ENCODE data around the gene CD164L2. TPM values are rescaled to one million over a fixed set of nuclear protein-coding genes. Genes with fewer than 3 reads are reported as not detected.

CD164L2 gene
- total RNA-seq, 4 donors from 2014 or later: 5.9 to 14.3 (median 10.3) TPM

DNA sequence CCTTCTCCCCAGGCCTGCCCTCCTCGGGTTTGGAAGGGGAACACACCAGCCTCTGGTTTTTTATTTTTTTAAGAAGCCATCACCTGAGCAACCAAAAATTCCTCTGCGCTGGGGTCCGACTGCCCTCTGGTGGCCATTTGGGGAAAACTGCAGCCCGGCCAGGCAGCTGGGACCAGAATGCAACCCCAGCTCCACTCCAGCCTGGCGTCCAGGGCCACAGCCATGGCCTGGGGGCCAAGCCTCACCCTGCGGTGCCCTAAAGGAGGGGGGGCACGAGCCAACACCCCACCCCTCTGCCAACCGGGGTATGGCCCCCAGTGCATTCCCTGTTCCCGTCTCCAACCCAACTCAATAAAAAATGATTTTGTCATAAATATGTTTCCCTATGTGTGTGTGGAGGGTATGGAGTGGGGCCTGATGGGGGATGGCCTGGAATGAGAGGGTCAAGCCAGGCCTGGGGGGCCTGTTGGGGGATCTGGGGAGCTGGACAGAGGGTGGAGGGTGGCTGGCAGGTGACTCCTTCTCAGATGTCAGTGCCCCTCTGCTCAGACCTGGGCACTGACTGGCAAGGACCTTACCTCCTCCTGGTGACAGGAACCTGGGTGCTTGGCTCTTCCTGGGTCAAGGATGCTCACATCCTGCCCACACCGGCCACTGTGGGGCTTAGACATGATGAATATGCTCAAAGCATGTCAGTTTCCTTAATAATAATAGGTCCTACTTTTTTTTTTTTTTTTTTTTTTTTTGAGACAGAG is 12.5 kb upstream of the CD164L2 start:
- no peaks in the 10 kb centered on the region for H3K27me3 ChIP-seq
- DNase-seq (ENCODE audit: low spot score in 2 of 2): no peak
- H3K4me3 ChIP-seq: no peak overlapping the region
- WGBS: 7% methylated on average over 10 of the region's 10 CpGs
- H3K27ac ChIP-seq: no peak overlapping the region
- H3K4me1 ChIP-seq: peaks cover 59% of the 10 kb centered on the region
- TF ChIP-seq EP300 (IDR thresholded peaks at IDR 0.05): no peak
- TF ChIP-seq, protein P1, sequence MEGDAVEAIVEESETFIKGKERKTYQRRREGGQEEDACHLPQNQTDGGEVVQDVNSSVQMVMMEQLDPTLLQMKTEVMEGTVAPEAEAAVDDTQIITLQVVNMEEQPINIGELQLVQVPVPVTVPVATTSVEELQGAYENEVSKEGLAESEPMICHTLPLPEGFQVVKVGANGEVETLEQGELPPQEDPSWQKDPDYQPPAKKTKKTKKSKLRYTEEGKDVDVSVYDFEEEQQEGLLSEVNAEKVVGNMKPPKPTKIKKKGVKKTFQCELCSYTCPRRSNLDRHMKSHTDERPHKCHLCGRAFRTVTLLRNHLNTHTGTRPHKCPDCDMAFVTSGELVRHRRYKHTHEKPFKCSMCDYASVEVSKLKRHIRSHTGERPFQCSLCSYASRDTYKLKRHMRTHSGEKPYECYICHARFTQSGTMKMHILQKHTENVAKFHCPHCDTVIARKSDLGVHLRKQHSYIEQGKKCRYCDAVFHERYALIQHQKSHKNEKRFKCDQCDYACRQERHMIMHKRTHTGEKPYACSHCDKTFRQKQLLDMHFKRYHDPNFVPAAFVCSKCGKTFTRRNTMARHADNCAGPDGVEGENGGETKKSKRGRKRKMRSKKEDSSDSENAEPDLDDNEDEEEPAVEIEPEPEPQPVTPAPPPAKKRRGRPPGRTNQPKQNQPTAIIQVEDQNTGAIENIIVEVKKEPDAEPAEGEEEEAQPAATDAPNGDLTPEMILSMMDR (IDR thresholded peaks at IDR 0.05): peak; percentile 91 to 98
- peak in 1 of 3 donors; percentile 56 for TF ChIP-seq POLR2AphosphoS5 (IDR thresholded peaks at IDR 0.05)
- H3K36me3 ChIP-seq: no peaks in the 10 kb centered on the region
- no peaks in the 10 kb centered on the region for H3K9me3 ChIP-seq

DNA sequence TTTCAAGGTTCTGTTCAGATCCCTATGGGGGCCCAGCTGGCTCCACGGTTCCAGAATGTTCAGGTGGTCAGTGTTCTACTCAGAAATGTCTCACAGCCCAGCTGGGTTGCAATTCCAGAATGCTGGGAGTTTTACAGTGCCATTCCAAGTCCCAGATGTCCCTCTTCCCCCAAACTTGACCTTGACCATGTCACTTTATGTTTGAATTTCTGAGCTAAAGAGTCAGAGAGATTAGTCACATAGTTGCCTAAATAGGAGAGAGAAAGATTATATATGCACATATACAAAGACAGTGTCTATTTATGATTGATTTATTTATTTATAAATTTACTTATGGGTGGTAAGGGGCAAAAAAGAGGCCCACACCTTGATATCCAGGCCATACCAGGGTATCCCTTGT is 11.8 kb upstream of the CD164L2 start:
- no peak for DNase-seq (ENCODE audit: low spot score in 2 of 2)
- no peaks in the 10 kb centered on the region for H3K9me3 ChIP-seq
- WGBS: 92% methylated on average over 1 of the region's 1 CpG
- no peaks in the 10 kb centered on the region for H3K27me3 ChIP-seq
- H3K4me3 ChIP-seq: no peak overlapping the region
- H3K36me3 ChIP-seq: no peaks in the 10 kb centered on the region
- TF ChIP-seq EP300 (IDR thresholded peaks at IDR 0.05) (no peak), POLR2A (IDR thresholded peaks at IDR 0.05) (no peak), POLR2AphosphoS5 (IDR thresholded peaks at IDR 0.05) (no peak)
- TF ChIP-seq, protein P1 (IDR thresholded peaks at IDR 0.05): no peak
- H3K4me1 ChIP-seq: peaks cover 53% of the 10 kb centered on the region
- no peak overlapping the region for H3K27ac ChIP-seq

DNA sequence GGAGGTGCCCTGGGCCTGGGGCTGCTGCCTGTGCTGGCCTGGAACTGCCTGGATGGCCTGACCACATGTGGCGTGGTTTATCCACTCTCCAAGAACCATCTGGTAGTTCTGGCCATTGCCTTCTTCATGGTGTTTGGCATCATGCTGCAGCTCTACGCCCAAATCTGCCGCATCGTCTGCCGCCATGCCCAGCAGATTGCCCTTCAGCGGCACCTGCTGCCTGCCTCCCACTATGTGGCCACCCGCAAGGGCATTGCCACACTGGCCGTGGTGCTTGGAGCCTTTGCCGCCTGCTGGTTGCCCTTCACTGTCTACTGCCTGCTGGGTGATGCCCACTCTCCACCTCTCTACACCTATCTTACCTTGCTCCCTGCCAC is 11.1 kb upstream of the CD164L2 start:
- Histone ChIP-seq H3K36me3 (no peaks in the 10 kb centered on the region), H3K9me3 (no peaks in the 10 kb centered on the region), H3K27me3 (no peaks in the 10 kb centered on the region), H3K27ac (no peak overlapping the region), H3K4me3 (no peak overlapping the region), H3K4me1 (peaks cover 46% of the 10 kb centered on the region)
- DNase-seq (ENCODE audit: low spot score in 2 of 2): no peak
- TF ChIP-seq EP300 (IDR thresholded peaks at IDR 0.05): no peak
- TF ChIP-seq, protein P1 (IDR thresholded peaks at IDR 0.05): no peak
- WGBS: 94% methylated on average over 9 of the region's 9 CpGs

DNA sequence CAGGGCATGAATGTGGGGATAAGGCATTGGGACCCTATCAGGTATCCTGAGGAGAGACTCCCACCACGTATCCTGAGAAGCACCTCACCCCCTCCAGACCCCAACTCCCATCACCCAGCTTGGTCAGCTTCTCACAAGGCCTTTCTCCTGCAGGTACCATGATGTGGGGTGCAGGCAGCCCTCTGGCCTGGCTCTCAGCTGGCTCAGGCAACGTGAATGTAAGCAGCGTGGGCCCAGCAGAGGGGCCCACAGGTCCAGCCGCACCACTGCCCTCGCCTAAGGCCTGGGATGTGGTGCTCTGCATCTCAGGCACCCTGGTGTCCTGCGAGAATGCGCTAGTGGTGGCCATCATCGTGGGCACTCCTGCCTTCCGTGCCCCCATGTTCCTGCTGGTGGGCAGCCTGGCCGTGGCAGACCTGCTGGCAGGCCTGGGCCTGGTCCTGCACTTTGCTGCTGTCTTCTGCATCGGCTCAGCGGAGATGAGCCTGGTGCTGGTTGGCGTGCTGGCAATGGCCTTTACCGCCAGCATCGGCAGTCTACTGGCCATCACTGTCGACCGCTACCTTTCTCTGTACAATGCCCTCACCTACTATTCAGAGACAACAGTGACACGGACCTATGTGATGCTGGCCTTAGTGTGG is 10.6 kb upstream of the CD164L2 start:
- TF ChIP-seq POLR2AphosphoS5 (IDR thresholded peaks at IDR 0.05) (no peak), EP300 (IDR thresholded peaks at IDR 0.05) (no peak), POLR2A (IDR thresholded peaks at IDR 0.05) (no peak)
- TF ChIP-seq, protein P1 (IDR thresholded peaks at IDR 0.05): no peak
- no peak for DNase-seq (ENCODE audit: low spot score in 2 of 2)
- Histone ChIP-seq H3K36me3 (no peaks in the 10 kb centered on the region), H3K9me3 (no peaks in the 10 kb centered on the region), H3K27me3 (no peaks in the 10 kb centered on the region), H3K27ac (no peak overlapping the region), H3K4me3 (no peak overlapping the region), H3K4me1 (peaks cover 41% of the 10 kb centered on the region)
- 96% methylated on average over 4 of the region's 18 CpGs for WGBS

DNA sequence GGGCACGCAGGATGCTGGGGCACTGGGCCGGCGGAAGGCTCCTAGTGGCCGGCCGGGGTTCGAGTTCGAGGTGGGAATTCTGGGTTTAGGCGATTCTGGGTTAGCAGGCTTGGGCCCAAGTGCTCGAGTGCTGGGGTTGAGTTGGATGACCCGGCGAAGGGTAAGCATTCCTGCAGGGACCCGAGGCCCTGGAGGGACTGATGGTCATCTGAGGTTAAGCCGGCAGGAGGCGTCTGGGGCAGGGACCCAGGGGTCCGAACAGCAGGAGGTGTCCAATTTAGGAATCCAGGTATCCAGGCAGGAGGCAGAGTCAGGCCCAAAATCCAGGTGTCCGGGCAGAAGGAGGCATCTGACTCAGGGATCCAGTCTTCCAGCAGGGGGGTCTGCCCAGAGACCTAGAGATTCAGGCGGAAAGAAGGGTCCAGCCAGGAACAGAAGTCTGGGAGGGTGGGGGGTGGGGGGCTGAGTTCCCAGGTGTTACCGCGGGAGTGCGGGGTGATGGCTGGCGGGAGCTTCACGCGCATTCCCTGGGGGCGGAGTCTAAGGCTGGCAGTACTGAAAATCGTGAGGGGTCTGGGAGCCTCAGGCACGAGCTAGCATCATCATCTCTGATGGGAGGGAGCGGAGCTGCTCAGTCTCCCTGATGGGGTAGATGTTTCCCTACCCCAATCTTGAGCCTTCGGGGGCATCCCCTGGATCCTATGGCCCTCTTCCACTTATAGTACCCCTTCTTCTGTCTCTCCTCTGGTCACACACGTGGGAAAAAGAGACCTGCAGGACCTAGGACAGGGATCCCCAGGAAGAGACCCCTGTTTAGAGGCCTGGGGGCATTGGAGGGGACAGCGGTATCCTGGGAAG is 9.9 kb upstream of the CD164L2 start:
- DNase-seq (ENCODE audit: low spot score in 2 of 2): no peak
- TF ChIP-seq, protein P1 (IDR thresholded peaks at IDR 0.05): no peak
- TF ChIP-seq EP300 (IDR thresholded peaks at IDR 0.05) (no peak), POLR2A (IDR thresholded peaks at IDR 0.05) (no peak), POLR2AphosphoS5 (IDR thresholded peaks at IDR 0.05) (no peak)
- 64% methylated on average over 18 of the region's 30 CpGs for WGBS
- H3K4me1 ChIP-seq: peaks cover 39% of the 10 kb centered on the region
- H3K9me3 ChIP-seq: no peaks in the 10 kb centered on the region
- no peaks in the 10 kb centered on the region for H3K27me3 ChIP-seq
- H3K36me3 ChIP-seq: no peaks in the 10 kb centered on the region
- H3K27ac ChIP-seq: no peak overlapping the region
- H3K4me3 ChIP-seq: peak overlapping the region; percentile 48
